Right cardiac atrium (tissue), 5 donors: ENCODE data around the gene HCAR3. TPM values are rescaled to one million over a fixed set of nuclear protein-coding genes. Genes with fewer than 3 reads are reported as not detected.
"Not testable (repeated sequence)": the region's sequence is repeated elsewhere in the genome, so short reads cannot be mapped to it uniquely, and the experiment has no call there.

Source experiments
- ATAC-seq, 2 donors: fragments of 200-7000 bp; cut with Tn5 transposase; one replicate each; pipeline versions ENCODE4 v1.8.0 to v1.9.1; 2020; ENCODE audit warnings: moderate library complexity in 2 of 2, mild to moderate bottlenecking in 1 of 2
- DNase-seq, 3 donors: peaks; one replicate each; pipeline ENCODE4 v3.0.0-alpha.2; 2020
- H3K27ac ChIP-seq: one replicate; pipeline ENCODE4 v1.5.1; 2013; ENCODE audit warnings: mild to moderate bottlenecking, low read length, control low read depth, moderate library complexity
- H3K27me3 ChIP-seq: one replicate; pipeline ENCODE4 v1.6.1; 2013; ENCODE audit not compliant: control insufficient read depth, insufficient read depth
- H3K4me1 ChIP-seq: one replicate; pipeline ENCODE4 v1.6.1; 2013; ENCODE audit warnings: low read length; ENCODE audit not compliant: control insufficient read depth, insufficient read depth
- H3K4me3 ChIP-seq: one replicate; pipeline ENCODE4 v1.5.1; 2013; ENCODE audit warnings: low read length, control low read depth
- H3K9me3 ChIP-seq: one replicate; pipeline ENCODE4 v1.6.1; 2013; ENCODE audit warnings: low read length; ENCODE audit not compliant: control insufficient read depth
- WGBS: extraction: QIAGEN DNeasy Blood & Tissue Kit; methylation state at CpG from one replicate; pipeline ENCODE4 v1.1.7; 2013; 5-methylcytosine and 5-hydroxymethylcytosine counted together
- intact Hi-C, 4 donors: fragments of 100-400 bp; cut with DNase I; formaldehyde crosslinking; loops; one replicate each; pipeline versions ENCODE4 v1.11.0 to v1.14.0; 2022 to 2023
- long read RNA-seq, 4 donors: library from polyadenylated mRNA; unstranded; transcript quantifications; one replicate each; pipeline ENCODE4 v2.0.0, GENCODE V29; 2020 to 2021
- polyA plus RNA-seq: library from polyadenylated mRNA; stranded (reverse); fragments of 200-250 nt; gene quantifications from one replicate; pipeline ENCODE4 v1.2.3, GENCODE V29; 2013
- total RNA-seq, 4 donors: library from RNA; stranded (reverse); fragmentation: NEBNext Ultra II Directional; extraction: Animal tissue kit (Norgen Biotek cat#: 25700); gene quantifications; one replicate each; pipeline ENCODE4 v1.2.1, GENCODE V29; 2021
- donor health status: healthy with polysubstance abuse.
- donor health status: DM: no; HTN: yes; CAD: no.
- donor health status: DM: no; HTN: no; CAD: no.
- donor health status: DM: no; HTN: yes; CAD: no; lungs with severe emphysema.
- donor health status: DM: yes; HTN: yes; CAD: no.

Gene HCAR3
- total RNA-seq (not detected), polyA plus RNA-seq (0.05 TPM)
- long read RNA-seq, donor 1 = 0 reads
- long read RNA-seq, donor 2 = 0 reads
- long read RNA-seq, donor 3 = 0 reads
- long read RNA-seq, donor 4 = 0 reads

DNA sequence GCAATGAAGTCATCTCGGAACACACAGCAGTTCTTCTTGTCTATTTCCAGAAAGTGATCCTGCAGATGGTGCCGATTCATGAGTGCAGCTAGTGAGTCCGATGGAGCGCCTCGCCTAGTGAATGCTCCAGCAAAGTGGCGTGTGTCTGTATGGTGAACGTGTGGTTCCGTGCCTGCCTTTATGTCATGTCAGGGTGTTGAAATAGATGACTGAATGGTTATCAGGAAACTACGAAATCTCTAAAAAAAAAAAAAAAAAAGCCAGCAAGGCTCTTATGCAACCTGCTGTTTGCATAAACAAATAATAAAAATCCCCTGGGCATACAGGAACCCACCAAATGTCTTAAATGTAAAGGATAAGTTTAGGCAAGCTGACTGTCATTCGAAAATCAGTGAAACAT lies at the start of gene HCAR3:
Gene HCAR3 (minus strand): TSS at position 154 of the 400 bp plus-strand sequence. CDS start 74 bp downstream, at position 80.
- ATAC-seq, H3K27ac ChIP-seq, intact Hi-C loops, H3K27me3 ChIP-seq, H3K9me3 ChIP-seq, H3K4me1 ChIP-seq, H3K4me3 ChIP-seq, DNase-seq: not testable (repeated sequence)
- WGBS = 76% methylated on average over 10 of the region's 10 CpGs

DNA sequence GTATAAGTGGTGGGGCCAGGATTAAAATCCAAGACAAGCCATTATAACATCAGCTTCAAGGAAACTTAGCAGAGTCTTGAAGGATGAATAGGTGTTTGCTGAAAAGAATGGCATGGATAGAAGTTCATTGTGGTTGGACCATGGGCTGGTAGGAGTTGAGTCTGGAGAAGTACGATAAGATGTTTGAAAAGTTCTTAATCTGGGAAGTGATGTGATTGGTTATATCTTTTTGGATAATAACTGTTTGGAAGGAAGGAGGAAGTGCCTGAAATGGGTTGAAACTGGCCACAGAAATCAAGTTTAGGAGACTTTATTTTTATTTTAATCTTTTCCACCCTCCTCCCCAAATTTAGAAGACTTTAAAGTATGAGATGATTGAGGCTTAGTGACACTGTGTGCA lies 41.0 kb upstream of the HCAR3 start:
- 89% methylated on average over 1 of the region's 1 CpG for WGBS
- H3K27ac ChIP-seq = no peak overlapping the region
- intact Hi-C loops = no loop called here

DNA sequence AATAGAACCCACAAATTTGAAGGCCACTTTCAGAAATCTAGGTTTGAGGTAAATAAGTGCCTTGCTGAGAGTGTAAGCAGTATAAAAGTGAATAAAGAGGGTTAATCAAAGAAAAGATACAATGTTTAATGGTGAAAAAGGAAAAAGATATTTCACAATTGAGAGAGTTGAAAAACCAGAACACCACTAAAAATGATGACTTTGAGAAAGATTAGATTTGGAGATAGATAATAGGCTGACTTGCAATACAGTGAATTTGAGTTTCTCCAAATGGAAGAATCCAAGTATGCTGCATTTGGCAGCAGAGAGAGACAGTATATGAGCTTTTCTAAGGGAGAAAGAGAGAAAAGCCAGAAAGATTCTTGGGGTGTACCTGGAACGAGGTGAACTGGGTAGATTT lies 38.2 kb upstream of the HCAR3 start:
- intact Hi-C loops = loop anchor here in 1 of 4 donors (5.0 kb wide), 1 partner anchor 117 kb away; no protein-coding TSS in a partner anchor
- Histone ChIP-seq H3K9me3 (no peaks in the 10 kb centered on the region), H3K4me1 (no peaks in the 10 kb centered on the region), H3K4me3 (no peak overlapping the region), H3K27me3 (no peaks in the 10 kb centered on the region), H3K27ac (no peak overlapping the region)
- DNase-seq (no peak), ATAC-seq (no peak)
- WGBS = 95% methylated on average over 1 of the region's 1 CpG

More for the DNA sequence above, 41.0 kb upstream of the HCAR3 start:
- Histone ChIP-seq H3K9me3 (no peaks in the 10 kb centered on the region), H3K4me1 (no peaks in the 10 kb centered on the region), H3K4me3 (no peak overlapping the region), H3K27me3 (no peaks in the 10 kb centered on the region)
- DNase-seq = no peak
- ATAC-seq = no peak

- no peaks in the 10 kb centered on the region for H3K9me3 ChIP-seq
- WGBS = 7% methylated on average over 5 of the region's 5 CpGs
- H3K27me3 ChIP-seq = no peaks in the 10 kb centered on the region
- DNase-seq = no peak
- peak overlapping the region; percentile 70 for H3K4me3 ChIP-seq
- H3K4me1 ChIP-seq = no peaks in the 10 kb centered on the region
- no peak overlapping the region for H3K27ac ChIP-seq
- intact Hi-C loops = loop anchor here in 1 of 4 donors (5.0 kb wide), 1 partner anchor 116 kb away; no protein-coding TSS in a partner anchor
- ATAC-seq = no peak
Measured at GRCh38 chr12:122753319-122753650, 36.7 kb upstream of the HCAR3 start.

- Histone ChIP-seq H3K27ac (peak within 1 kb of the TSS; percentile 28), H3K9me3 (no peaks in the 10 kb centered on the region), H3K4me3 (peak within 1 kb of the TSS; percentile 70), H3K27me3 (no peaks in the 10 kb centered on the region), H3K4me1 (no peaks in the 10 kb centered on the region)
- under 1% methylated on average over 73 of the region's 73 CpGs for WGBS
- ATAC-seq (peak; percentile 98), DNase-seq (peak; percentile 98 to 99 (median 99))
- intact Hi-C loops = loop anchor here in 1 of 4 donors (5.0 kb wide), 1 partner anchor 115 kb away; no protein-coding TSS in a partner anchor
Measured at GRCh38 chr12:122752464-122753318, 36.1 kb upstream of the HCAR3 start, which contains the start of gene DENR. Gene DENR (plus strand): TSS chr12:122752824. CDS start chr12:122753702, 878 bp downstream.

GRCh38 chr12:122750781-122751515 lies 34.3 kb upstream of the HCAR3 start:
- DNase-seq = not testable (repeated sequence)
- intact Hi-C loops = loop anchor here in 1 of 4 donors (5.0 kb wide), 1 partner anchor 114 kb away; no protein-coding TSS in a partner anchor

DNA sequence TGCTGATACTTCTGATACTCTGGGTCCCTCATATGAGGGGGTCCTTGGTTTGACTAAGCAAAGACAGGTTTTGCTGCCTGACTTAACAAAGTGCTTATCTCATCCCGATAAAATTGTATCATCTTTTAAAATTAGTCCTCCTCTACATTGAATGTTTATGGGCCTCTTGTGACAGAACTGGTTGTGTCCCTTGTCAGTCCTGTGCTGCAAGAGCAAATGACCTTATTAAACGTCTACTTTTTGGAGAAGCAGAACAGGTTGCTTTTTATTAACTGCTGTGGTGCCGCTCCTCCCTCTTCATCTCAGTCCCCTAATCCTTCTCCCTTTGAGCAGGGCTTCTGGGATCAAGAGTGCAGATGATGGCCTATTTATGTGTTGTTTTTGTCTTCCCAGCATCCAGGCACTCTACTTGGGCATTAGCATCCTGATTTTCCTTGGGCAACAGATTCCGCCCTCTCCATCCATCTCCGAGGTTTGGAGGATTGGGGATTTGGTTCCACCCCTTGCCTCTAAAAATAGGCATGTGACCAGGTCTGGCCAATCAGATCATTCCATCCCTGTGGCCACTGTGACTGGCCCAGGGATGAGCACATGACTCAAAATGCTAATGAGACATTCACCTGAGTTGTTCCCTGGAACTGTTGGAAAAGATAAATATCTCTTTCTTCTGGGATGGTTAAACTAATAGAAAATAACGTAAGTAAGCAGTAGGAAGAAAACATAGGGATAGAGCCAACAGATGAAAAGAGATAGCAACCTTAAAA lies 33.1 kb upstream of the HCAR3 start:
- DNase-seq = no peak
- no peaks in the 10 kb centered on the region for H3K27me3 ChIP-seq
- H3K4me1 ChIP-seq = no peaks in the 10 kb centered on the region
- intact Hi-C loops = loop anchor here in 1 of 4 donors (5.0 kb wide), 1 partner anchor 112 kb away; no protein-coding TSS in a partner anchor
- no peak overlapping the region for H3K27ac ChIP-seq
- WGBS = 74% methylated on average over 6 of the region's 6 CpGs
- no peak for ATAC-seq
- H3K4me3 ChIP-seq = no peak overlapping the region
- H3K9me3 ChIP-seq = no peaks in the 10 kb centered on the region

More at GRCh38 chr12:122750781-122751515, 34.3 kb upstream of the HCAR3 start:
- not testable (repeated sequence) for H3K9me3 ChIP-seq, H3K4me1 ChIP-seq, H3K27ac ChIP-seq, H3K4me3 ChIP-seq, ATAC-seq, H3K27me3 ChIP-seq
- 67% methylated on average over 17 of the region's 17 CpGs for WGBS

- H3K9me3 ChIP-seq = no peaks in the 10 kb centered on the region
- ATAC-seq = no peak
- H3K4me1 ChIP-seq = no peaks in the 10 kb centered on the region
- no peaks in the 10 kb centered on the region for H3K27me3 ChIP-seq
- no peak for DNase-seq
- H3K4me3 ChIP-seq = no peak overlapping the region
- intact Hi-C loops = no loop called here
- 77% methylated on average over 9 of the region's 9 CpGs for WGBS
- H3K27ac ChIP-seq = no peak overlapping the region
Measured at GRCh38 chr12:122747224-122748135, 30.9 kb upstream of the HCAR3 start.

GRCh38 chr12:122743895-122744525 lies 27.4 kb upstream of the HCAR3 start:
- Histone ChIP-seq H3K27ac (no peak overlapping the region), H3K4me3 (no peak overlapping the region), H3K4me1 (no peaks in the 10 kb centered on the region), H3K9me3 (no peaks in the 10 kb centered on the region), H3K27me3 (no peaks in the 10 kb centered on the region)
- WGBS = 87% methylated on average over 7 of the region's 7 CpGs
- peak in 1 of 3 donors; percentile 49 for DNase-seq
- intact Hi-C loops = no loop called here
- no peak for ATAC-seq
